Measurements from ENCODE around the gene PNLIPRP2. TPM values are rescaled to one million over a fixed set of nuclear protein-coding genes. Genes with fewer than 3 reads are reported as not detected.

The PNLIPRP2 gene
- total and polyA plus RNA-seq, 2 donors (not counting 1 experiment from before 2014, with no cell fraction given) = not detected

GRCh38 chr10:116608686-116609594 is 11.8 kb upstream of the PNLIPRP2 start:
- H3K9me3 ChIP-seq (ENCODE audit: control insufficient read depth, insufficient read depth, low read depth, low read length) = no peaks in the 10 kb centered on the region
- no peak for TF ChIP-seq EZH2 (IDR thresholded peaks at IDR 0.05; ENCODE audit: low read length, missing control alignments)
- TF ChIP-seq, protein P1, sequence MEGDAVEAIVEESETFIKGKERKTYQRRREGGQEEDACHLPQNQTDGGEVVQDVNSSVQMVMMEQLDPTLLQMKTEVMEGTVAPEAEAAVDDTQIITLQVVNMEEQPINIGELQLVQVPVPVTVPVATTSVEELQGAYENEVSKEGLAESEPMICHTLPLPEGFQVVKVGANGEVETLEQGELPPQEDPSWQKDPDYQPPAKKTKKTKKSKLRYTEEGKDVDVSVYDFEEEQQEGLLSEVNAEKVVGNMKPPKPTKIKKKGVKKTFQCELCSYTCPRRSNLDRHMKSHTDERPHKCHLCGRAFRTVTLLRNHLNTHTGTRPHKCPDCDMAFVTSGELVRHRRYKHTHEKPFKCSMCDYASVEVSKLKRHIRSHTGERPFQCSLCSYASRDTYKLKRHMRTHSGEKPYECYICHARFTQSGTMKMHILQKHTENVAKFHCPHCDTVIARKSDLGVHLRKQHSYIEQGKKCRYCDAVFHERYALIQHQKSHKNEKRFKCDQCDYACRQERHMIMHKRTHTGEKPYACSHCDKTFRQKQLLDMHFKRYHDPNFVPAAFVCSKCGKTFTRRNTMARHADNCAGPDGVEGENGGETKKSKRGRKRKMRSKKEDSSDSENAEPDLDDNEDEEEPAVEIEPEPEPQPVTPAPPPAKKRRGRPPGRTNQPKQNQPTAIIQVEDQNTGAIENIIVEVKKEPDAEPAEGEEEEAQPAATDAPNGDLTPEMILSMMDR (conservative IDR thresholded peaks at IDR 0.05 in 1 of 2, IDR thresholded peaks at IDR 0.05 in 1 of 2; ENCODE audit: low read depth in 1 of 2, low read length in 2 of 2) = no peak
- no peak overlapping the region for H2AFZ ChIP-seq (ENCODE audit: low read length)
- H3K79me2 ChIP-seq (ENCODE audit: control insufficient read depth, insufficient read depth, low read length) = no peaks in the 10 kb centered on the region
- no peak overlapping the region for H3K4me3 ChIP-seq (replicated peaks in 1 of 4; ENCODE audit: control extremely low read depth in 1 of 4, insufficient read depth in 1 of 4, low read depth in 3 of 4, low read length in 4 of 4)
- no peak overlapping the region for H3K27ac ChIP-seq (ENCODE audit: insufficient read depth, low read length)
- no peak overlapping the region for H3K9ac ChIP-seq (ENCODE audit: insufficient read depth, low read length)
- H3K27me3 ChIP-seq (ENCODE audit: control insufficient read depth, insufficient read depth, low read length) = no peaks in the 10 kb centered on the region
- no peak for DNase-seq (ENCODE audit: low read depth in 2 of 2)
- H3K4me1 ChIP-seq (ENCODE audit: control insufficient read depth, extremely low read depth, insufficient read depth, low read length) = no peaks in the 10 kb centered on the region
- no peak overlapping the region for H3K4me2 ChIP-seq (ENCODE audit: extremely low read depth, insufficient read depth, low read length)
- no peaks in the 10 kb centered on the region for H3K36me3 ChIP-seq (ENCODE audit: control insufficient read depth, insufficient read depth, low read length)
- H4K20me1 ChIP-seq (ENCODE audit: control insufficient read depth, extremely low read depth, insufficient read depth, low read length) = no peaks in the 10 kb centered on the region

GRCh38 chr10:116610443-116611152 is 10.2 kb upstream of the PNLIPRP2 start:
- Histone ChIP-seq H3K4me3 (replicated peaks in 1 of 4; ENCODE audit: control extremely low read depth in 1 of 4, insufficient read depth in 1 of 4, low read depth in 3 of 4, low read length in 4 of 4) (no peak overlapping the region), H3K9me3 (ENCODE audit: control insufficient read depth, insufficient read depth, low read depth, low read length) (no peaks in the 10 kb centered on the region), H3K27me3 (ENCODE audit: control insufficient read depth, insufficient read depth, low read length) (no peaks in the 10 kb centered on the region), H3K4me2 (ENCODE audit: extremely low read depth, insufficient read depth, low read length) (no peak overlapping the region), H3K36me3 (ENCODE audit: control insufficient read depth, insufficient read depth, low read length) (no peaks in the 10 kb centered on the region), H3K27ac (ENCODE audit: insufficient read depth, low read length) (no peak overlapping the region), H3K79me2 (ENCODE audit: control insufficient read depth, insufficient read depth, low read length) (no peaks in the 10 kb centered on the region), H3K9ac (ENCODE audit: insufficient read depth, low read length) (no peak overlapping the region), H3K4me1 (ENCODE audit: control insufficient read depth, extremely low read depth, insufficient read depth, low read length) (no peaks in the 10 kb centered on the region), H4K20me1 (ENCODE audit: control insufficient read depth, extremely low read depth, insufficient read depth, low read length) (no peaks in the 10 kb centered on the region), H2AFZ (ENCODE audit: low read length) (no peak overlapping the region)
- DNase-seq (ENCODE audit: low read depth in 2 of 2) = no peak
- no peak for TF ChIP-seq EZH2 (IDR thresholded peaks at IDR 0.05; ENCODE audit: low read length, missing control alignments)
- TF ChIP-seq, protein P1 (conservative IDR thresholded peaks at IDR 0.05 in 1 of 2, IDR thresholded peaks at IDR 0.05 in 1 of 2; ENCODE audit: low read depth in 1 of 2, low read length in 2 of 2) = no peak

- Histone ChIP-seq H3K36me3 (ENCODE audit: control insufficient read depth, insufficient read depth, low read length) (no peaks in the 10 kb centered on the region), H3K27me3 (ENCODE audit: control insufficient read depth, insufficient read depth, low read length) (no peaks in the 10 kb centered on the region), H3K4me1 (ENCODE audit: control insufficient read depth, extremely low read depth, insufficient read depth, low read length) (no peaks in the 10 kb centered on the region)
These were observed 9.6 kb upstream of the PNLIPRP2 start for GRCh38 chr10:116611153-116611545.

More at GRCh38 chr10:116611153-116611545, 9.6 kb upstream of the PNLIPRP2 start:
- Histone ChIP-seq H3K9me3 (ENCODE audit: control insufficient read depth, insufficient read depth, low read depth, low read length) (no peaks in the 10 kb centered on the region), H3K79me2 (ENCODE audit: control insufficient read depth, insufficient read depth, low read length) (no peaks in the 10 kb centered on the region), H3K9ac (ENCODE audit: insufficient read depth, low read length) (no peak overlapping the region), H3K4me3 (replicated peaks in 1 of 4; ENCODE audit: control extremely low read depth in 1 of 4, insufficient read depth in 1 of 4, low read depth in 3 of 4, low read length in 4 of 4) (no peak overlapping the region), H4K20me1 (ENCODE audit: control insufficient read depth, extremely low read depth, insufficient read depth, low read length) (no peaks in the 10 kb centered on the region), H3K4me2 (ENCODE audit: extremely low read depth, insufficient read depth, low read length) (no peak overlapping the region), H2AFZ (ENCODE audit: low read length) (no peak overlapping the region), H3K27ac (ENCODE audit: insufficient read depth, low read length) (no peak overlapping the region)
- no peak for DNase-seq (ENCODE audit: low read depth in 2 of 2)
- no peak for TF ChIP-seq EZH2 (IDR thresholded peaks at IDR 0.05; ENCODE audit: low read length, missing control alignments)
- TF ChIP-seq, protein P1 (conservative IDR thresholded peaks at IDR 0.05 in 1 of 2, IDR thresholded peaks at IDR 0.05 in 1 of 2; ENCODE audit: low read depth in 1 of 2, low read length in 2 of 2) = no peak

Data from fibroblast of lung (primary cell).